ENCODE data around the gene ZNF773.

- no peak for TF ChIP-seq CTCF (IDR thresholded peaks at IDR 0.05; ENCODE audit: borderline replicate concordance, extremely low read depth, low read length, poor library complexity, severe bottlenecking)
- TF ChIP-seq EZH2 (IDR thresholded peaks at IDR 0.05; ENCODE audit: borderline replicate concordance, low read depth, low read length, severe bottlenecking): no peak
These were observed 38.3 kb downstream of the ZNF773 start for GRCh38 chr19:57537953-57538547.

Measured in DND-41 (cell line).